Activated CD8-positive, alpha-beta T cell treated with anti-CD3 and anti-CD28 coated beads for 36 hours (primary cell): ENCODE results near the gene XXYLT1. TPM values are rescaled to one million over a fixed set of nuclear protein-coding genes. Genes with fewer than 3 reads are reported as not detected.
"Not testable (repeated sequence)": the region's sequence is repeated elsewhere in the genome, so short reads cannot be mapped to it uniquely, and the experiment has no call there.

ENCODE experiments used
- ATAC-seq: fragments of 200-7000 bp; cut with Tn5 transposase; one replicate; pipeline ENCODE4 v1.10.0; 2021; ENCODE audit warnings: mild to moderate bottlenecking, moderate library complexity
- CTCF ChIA-PET: fragments of 350-600 bp; sonication (Branson Sonifier 250); formaldehyde crosslinking; loops from one replicate; lab custom pipeline; 2021; ENCODE audit warnings: antibody characterized with exemption; lab: Charles Lee
- POLR2A ChIA-PET: fragments of 350-600 bp; sonication (Branson Sonifier 250); formaldehyde crosslinking; loops from one replicate; lab custom pipeline; 2021; ENCODE audit warnings: antibody characterized with exemption; lab: Charles Lee
- DNase-seq: peaks from one replicate; pipeline ENCODE4 v3.0.0-alpha.2; 2020
- H3K27ac Mint-ChIP-seq: one replicate; pipeline ENCODE4 v1.8.0; 2021; ENCODE audit warnings: mild to moderate bottlenecking, mixed read lengths
- H3K27me3 Mint-ChIP-seq: one replicate; pipeline ENCODE4 v1.8.0; 2021; ENCODE audit warnings: mixed read lengths
- H3K36me3 Mint-ChIP-seq: one replicate; pipeline ENCODE4 v1.8.0; 2021; ENCODE audit warnings: low read depth, mixed read lengths
- H3K4me1 Mint-ChIP-seq: one replicate; pipeline ENCODE4 v1.8.0; 2021; ENCODE audit warnings: low read depth, mixed read lengths
- H3K4me3 Mint-ChIP-seq: one replicate; pipeline ENCODE4 v1.8.0; 2021; ENCODE audit warnings: mild to moderate bottlenecking, moderate library complexity, mixed read lengths
- H3K9me3 Mint-ChIP-seq: one replicate; pipeline ENCODE4 v1.8.0; 2021; ENCODE audit warnings: mixed read lengths
- intact Hi-C: fragments of 100-400 bp; cut with micrococcal nuclease; formaldehyde crosslinking; loops from one replicate; pipeline ENCODE4 v1.10.0; 2022
- total RNA-seq, 2 experiments: library from RNA; stranded (reverse); gene quantifications; one replicate each; pipeline ENCODE4 v1.2.3, GENCODE V29; 2021
- TF ChIP-seq, protein P1 (sequence below): fragments of 200-600 bp; IDR thresholded peaks from one replicate; pipeline ENCODE4 v1.8.0; 2022; ENCODE audit warnings: antibody characterized with exemption, mild to moderate bottlenecking

XXYLT1 gene
- total RNA-seq, 2 experiments from 2014 or later: 8.4 to 9.6 TPM

DNA sequence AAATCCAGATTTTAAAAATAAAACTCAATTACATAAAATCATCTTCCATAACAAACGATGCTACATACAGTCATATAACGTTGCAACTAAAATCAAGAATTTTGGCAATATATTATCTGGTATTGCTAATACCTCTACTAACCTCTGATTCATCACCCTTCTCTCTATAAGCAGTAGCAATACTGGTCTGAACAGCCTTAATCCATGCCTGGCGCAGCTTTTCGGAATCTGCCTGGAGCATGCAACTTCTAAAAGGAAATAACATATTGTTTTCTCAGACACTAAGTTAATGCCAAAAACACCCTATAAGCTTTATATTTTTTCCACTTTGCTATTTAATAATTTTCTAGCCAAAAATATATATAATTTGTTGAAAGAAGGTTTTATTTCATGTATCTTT lies 35.4 kb upstream of the XXYLT1 start:
- TF ChIP-seq, protein P1, sequence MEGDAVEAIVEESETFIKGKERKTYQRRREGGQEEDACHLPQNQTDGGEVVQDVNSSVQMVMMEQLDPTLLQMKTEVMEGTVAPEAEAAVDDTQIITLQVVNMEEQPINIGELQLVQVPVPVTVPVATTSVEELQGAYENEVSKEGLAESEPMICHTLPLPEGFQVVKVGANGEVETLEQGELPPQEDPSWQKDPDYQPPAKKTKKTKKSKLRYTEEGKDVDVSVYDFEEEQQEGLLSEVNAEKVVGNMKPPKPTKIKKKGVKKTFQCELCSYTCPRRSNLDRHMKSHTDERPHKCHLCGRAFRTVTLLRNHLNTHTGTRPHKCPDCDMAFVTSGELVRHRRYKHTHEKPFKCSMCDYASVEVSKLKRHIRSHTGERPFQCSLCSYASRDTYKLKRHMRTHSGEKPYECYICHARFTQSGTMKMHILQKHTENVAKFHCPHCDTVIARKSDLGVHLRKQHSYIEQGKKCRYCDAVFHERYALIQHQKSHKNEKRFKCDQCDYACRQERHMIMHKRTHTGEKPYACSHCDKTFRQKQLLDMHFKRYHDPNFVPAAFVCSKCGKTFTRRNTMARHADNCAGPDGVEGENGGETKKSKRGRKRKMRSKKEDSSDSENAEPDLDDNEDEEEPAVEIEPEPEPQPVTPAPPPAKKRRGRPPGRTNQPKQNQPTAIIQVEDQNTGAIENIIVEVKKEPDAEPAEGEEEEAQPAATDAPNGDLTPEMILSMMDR: no peak
- CTCF ChIA-PET: interaction anchor here (1.5 to 1.6 kb wide), 2 partner anchors 36 to 216 kb away, joined by 3 to 7 read pairs; partner anchors contain the start of gene XXYLT1
- POLR2A ChIA-PET: no interaction called here
- peaks cover 3% of the 10 kb centered on the region for H3K4me1 Mint-ChIP-seq
- ATAC-seq (no peak), DNase-seq (no peak)
- H3K27me3 Mint-ChIP-seq: no peaks in the 10 kb centered on the region
- peaks cover 10% of the 10 kb centered on the region for H3K36me3 Mint-ChIP-seq
- no peak overlapping the region for H3K27ac Mint-ChIP-seq
- H3K9me3 Mint-ChIP-seq: no peaks in the 10 kb centered on the region
- intact Hi-C loops: no loop called here
- no peak overlapping the region for H3K4me3 Mint-ChIP-seq

DNA sequence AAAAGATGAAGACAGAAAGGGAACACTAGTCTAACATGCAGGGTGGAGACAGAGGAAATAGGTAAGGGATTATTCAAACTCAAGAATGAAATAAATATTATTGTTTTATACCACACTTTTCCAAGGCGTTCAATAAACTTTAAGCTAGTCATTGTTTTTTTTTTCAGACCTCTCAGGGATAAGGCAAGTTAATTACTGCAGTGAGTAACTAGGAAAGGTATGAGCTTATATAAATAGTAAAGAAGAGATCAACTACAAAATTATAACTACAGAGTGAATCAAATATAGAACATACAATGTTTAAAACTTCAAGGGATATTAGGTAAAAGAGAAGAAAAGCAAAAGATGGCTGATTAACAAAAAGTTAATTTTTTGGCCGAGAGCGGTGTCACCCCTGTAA lies 31.5 kb upstream of the XXYLT1 start:
- ATAC-seq: no peak
- POLR2A ChIA-PET: no interaction called here
- Mint-ChIP-seq H3K27me3 (no peaks in the 10 kb centered on the region), H3K4me3 (no peak overlapping the region), H3K36me3 (peaks cover 16% of the 10 kb centered on the region), H3K9me3 (no peaks in the 10 kb centered on the region), H3K27ac (no peak overlapping the region), H3K4me1 (peaks cover under 1% of the 10 kb centered on the region)
- intact Hi-C loops: no loop called here
- CTCF ChIA-PET: interaction anchor here (0.6 to 1.4 kb wide), 5 partner anchors 27 to 220 kb away, joined by 3 to 5 read pairs (median 3); partner anchors contain the start of gene XXYLT1
- TF ChIP-seq, protein P1: no peak
- DNase-seq: no peak

DNA sequence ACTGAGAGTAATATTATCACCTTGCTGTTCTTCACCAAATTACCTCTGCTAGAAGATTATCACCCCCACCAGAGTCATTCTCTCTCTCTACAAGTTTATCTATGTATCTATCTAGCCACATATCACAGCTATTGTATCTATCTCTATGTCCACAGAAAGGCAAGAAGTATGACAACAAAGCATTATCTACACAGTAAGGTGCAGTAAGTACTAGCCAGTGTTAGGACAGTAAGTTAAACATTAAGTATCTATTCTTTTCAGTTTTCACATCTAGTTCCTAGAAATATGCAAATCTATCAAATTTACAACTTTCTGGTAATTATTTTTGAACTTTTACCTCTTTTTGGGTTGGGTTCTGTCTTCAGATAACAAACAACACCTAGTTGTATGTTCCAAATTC lies 26.5 kb upstream of the XXYLT1 start:
- peaks cover 19% of the 10 kb centered on the region for H3K36me3 Mint-ChIP-seq

DNA sequence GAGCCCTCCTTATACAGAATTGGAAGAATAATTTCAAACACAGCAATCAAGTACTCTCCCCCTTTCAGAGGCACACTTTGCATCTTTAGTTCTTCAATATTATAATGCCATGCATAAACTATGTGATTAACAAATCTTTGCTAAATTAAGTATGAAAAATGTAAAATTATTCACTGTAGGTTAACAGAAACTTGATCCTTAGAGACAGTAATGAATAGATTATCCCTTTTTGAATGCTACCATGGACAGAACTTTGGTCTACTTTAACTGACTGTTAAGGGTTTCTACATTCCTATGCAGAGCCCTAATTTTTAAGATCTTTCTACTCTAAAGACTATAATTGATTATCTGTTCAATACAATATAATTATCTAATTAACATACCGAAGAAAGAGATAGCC lies 25.7 kb upstream of the XXYLT1 start:
- ATAC-seq (no peak), DNase-seq (no peak)
- H3K9me3 Mint-ChIP-seq: no peaks in the 10 kb centered on the region
- H3K27me3 Mint-ChIP-seq: no peaks in the 10 kb centered on the region
- TF ChIP-seq, protein P1: no peak
- POLR2A ChIA-PET: no interaction called here
- H3K27ac Mint-ChIP-seq: no peak overlapping the region
- intact Hi-C loops: no loop called here
- peaks cover 3% of the 10 kb centered on the region for H3K4me1 Mint-ChIP-seq
- CTCF ChIA-PET: no interaction called here
- H3K4me3 Mint-ChIP-seq: no peak overlapping the region
- peaks cover 18% of the 10 kb centered on the region for H3K36me3 Mint-ChIP-seq

More for the DNA sequence above, 26.5 kb upstream of the XXYLT1 start:
- ATAC-seq: no peak
- Mint-ChIP-seq H3K4me1 (peaks cover 3% of the 10 kb centered on the region), H3K27ac (peak overlapping the region; percentile 10), H3K4me3 (no peak overlapping the region), H3K27me3 (no peaks in the 10 kb centered on the region), H3K9me3 (no peaks in the 10 kb centered on the region)
- TF ChIP-seq, protein P1: no peak
- intact Hi-C loops: no loop called here
- DNase-seq: no peak
- ChIA-PET CTCF (interaction anchor here (1.0 kb wide), 1 partner anchor 26 kb away, joined by 4 read pairs; the partner anchor contains the start of gene XXYLT1), POLR2A (no interaction called here)

DNA sequence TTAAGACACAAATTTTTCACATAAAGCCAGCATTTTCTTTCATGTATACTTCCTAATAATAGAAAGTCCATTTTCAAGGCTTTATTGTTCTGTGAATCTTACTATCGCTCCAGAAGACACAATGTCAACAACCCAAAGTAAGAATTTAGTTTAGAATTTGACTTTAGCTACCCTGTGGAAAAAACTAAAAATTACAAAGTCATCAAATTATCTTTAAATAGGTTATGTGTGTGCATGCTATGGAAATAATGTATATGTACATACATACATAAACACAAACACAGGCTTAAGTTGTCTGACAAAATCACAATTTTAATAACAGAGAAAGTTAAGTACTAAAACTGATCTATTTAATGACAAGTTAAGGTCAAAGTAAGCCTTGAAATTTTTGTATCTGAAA lies 20.2 kb upstream of the XXYLT1 start:
- no peaks in the 10 kb centered on the region for H3K9me3 Mint-ChIP-seq
- TF ChIP-seq, protein P1: no peak
- ATAC-seq (no peak), DNase-seq (no peak)
- no peaks in the 10 kb centered on the region for H3K27me3 Mint-ChIP-seq
- H3K4me1 Mint-ChIP-seq: no peaks in the 10 kb centered on the region
- intact Hi-C loops: no loop called here
- H3K27ac Mint-ChIP-seq: no peak overlapping the region
- CTCF ChIA-PET: interaction anchor here (1.5 kb wide), 1 partner anchor 20 kb away, joined by 4 read pairs; the partner anchor contains the start of gene XXYLT1
- POLR2A ChIA-PET: no interaction called here
- H3K36me3 Mint-ChIP-seq: peaks cover 14% of the 10 kb centered on the region
- no peak overlapping the region for H3K4me3 Mint-ChIP-seq

DNA sequence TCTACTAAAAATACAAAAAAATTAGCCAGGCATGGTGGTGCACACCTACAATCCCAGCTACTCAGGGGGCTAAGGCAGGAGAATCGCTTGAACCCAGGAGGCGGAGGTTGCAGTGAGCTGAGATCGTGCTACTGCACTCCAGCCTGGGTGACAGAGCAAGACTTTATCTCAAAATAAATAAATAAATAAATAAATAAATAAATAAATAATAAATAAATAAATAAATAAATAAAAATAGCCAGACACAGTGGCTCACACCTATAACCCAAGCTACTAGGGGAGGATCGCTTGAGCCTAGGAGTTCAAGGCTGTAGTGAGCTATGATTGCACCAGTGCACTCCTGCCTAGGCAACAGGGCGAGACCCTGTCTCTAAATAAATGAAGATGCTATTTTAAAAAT lies 19.7 kb upstream of the XXYLT1 start:
- H3K9me3 Mint-ChIP-seq, DNase-seq, H3K4me3 Mint-ChIP-seq, H3K27me3 Mint-ChIP-seq, ATAC-seq, H3K4me1 Mint-ChIP-seq, H3K27ac Mint-ChIP-seq, intact Hi-C loops, POLR2A ChIA-PET: not testable (repeated sequence)
- H3K36me3 Mint-ChIP-seq: peaks cover 14% of the 10 kb centered on the region
- CTCF ChIA-PET: interaction anchor here (1.5 kb wide), 1 partner anchor 19 kb away, joined by 4 read pairs; the partner anchor contains the start of gene XXYLT1
